Body of pancreas (tissue), 4 donors: ENCODE measurements around the gene ZNF519.

Experiments used
- POLR2A ChIP-seq, 3 donors: fragments of 450-650 bp; IDR thresholded peaks; one replicate each; pipeline ENCODE4 v1.6.1; 2016; ENCODE audit warnings: antibody characterized with exemption in 3 of 3, mild to moderate bottlenecking in 2 of 3
- TF ChIP-seq, protein P1 (sequence below), 7 experiments: fragments of 450-650 bp in 4 of 7; fragments of 200-600 bp in 3 of 7; sonication (generic) in 3 of 7; IDR thresholded peaks; one replicate each; pipeline ENCODE4 v1.5.1; 2016 to 2019; ENCODE audit warnings: antibody characterized with exemption in 7 of 7

DNA sequence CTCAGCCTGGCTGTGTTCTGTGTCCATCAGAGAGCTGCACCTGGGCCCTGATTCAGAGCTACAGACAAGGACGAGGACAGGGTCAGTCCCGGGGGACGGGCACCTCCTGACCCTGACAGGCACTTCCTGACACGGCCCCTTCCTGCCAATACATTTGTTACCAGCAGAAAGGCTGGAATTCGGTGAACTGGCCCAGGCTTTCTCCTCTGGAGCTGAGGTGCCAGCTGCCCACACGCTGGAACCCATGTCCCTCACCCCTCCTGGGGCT lies 12.3 kb upstream of the ZNF519 start:
- TF ChIP-seq, protein P1, sequence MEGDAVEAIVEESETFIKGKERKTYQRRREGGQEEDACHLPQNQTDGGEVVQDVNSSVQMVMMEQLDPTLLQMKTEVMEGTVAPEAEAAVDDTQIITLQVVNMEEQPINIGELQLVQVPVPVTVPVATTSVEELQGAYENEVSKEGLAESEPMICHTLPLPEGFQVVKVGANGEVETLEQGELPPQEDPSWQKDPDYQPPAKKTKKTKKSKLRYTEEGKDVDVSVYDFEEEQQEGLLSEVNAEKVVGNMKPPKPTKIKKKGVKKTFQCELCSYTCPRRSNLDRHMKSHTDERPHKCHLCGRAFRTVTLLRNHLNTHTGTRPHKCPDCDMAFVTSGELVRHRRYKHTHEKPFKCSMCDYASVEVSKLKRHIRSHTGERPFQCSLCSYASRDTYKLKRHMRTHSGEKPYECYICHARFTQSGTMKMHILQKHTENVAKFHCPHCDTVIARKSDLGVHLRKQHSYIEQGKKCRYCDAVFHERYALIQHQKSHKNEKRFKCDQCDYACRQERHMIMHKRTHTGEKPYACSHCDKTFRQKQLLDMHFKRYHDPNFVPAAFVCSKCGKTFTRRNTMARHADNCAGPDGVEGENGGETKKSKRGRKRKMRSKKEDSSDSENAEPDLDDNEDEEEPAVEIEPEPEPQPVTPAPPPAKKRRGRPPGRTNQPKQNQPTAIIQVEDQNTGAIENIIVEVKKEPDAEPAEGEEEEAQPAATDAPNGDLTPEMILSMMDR (IDR thresholded peaks at IDR 0.05): no peak
- TF ChIP-seq POLR2A (IDR thresholded peaks at IDR 0.05): no peak
